NCI-H1092 (cell line): ENCODE data around the gene THAP7.

Experiments
- DNase-seq: peaks from one replicate; lab custom pipeline; 2025; lab: John Stamatoyannopoulos, UW

Gene THAP7

DNA sequence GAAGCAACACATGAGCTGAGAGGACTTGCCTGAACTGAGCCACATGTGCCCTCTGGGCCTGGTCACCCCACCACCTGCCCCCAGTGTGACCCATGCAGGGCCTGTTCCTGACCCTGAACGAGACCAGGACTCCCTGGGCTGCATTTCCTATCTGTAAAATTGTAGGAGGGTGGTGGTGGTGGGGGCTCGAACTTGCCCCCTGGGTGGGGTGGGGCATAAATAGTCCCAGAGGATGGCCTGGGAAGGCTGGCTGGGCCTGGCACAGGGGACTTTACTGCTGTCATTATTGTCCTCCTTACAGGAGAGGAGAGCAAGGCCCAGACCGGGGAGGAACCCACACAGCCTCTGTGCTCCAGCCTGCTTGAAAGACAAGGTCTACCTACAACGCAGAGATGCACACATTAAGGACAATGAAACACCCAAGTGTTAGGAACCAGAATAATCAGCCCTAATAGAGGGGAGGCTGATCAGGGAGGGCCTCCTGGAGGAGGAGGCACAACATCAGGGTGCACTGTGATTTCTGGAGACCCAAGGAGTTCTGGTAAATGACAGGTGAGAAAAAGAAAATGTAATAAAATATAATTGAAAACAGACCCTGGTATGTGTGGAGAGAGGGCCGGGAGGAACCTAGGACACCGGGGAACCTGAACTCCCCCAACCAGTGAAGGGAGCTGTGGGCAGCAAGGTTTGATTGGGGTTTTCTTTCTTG is 37.7 kb downstream of the THAP7 start:
- DNase-seq = no peak

GRCh38 chr22:20963201-20964052 is 38.5 kb downstream of the THAP7 start:
- no peak for DNase-seq

GRCh38 chr22:20962491-20962945 is 39.4 kb downstream of the THAP7 start:
- DNase-seq = no peak

DNA sequence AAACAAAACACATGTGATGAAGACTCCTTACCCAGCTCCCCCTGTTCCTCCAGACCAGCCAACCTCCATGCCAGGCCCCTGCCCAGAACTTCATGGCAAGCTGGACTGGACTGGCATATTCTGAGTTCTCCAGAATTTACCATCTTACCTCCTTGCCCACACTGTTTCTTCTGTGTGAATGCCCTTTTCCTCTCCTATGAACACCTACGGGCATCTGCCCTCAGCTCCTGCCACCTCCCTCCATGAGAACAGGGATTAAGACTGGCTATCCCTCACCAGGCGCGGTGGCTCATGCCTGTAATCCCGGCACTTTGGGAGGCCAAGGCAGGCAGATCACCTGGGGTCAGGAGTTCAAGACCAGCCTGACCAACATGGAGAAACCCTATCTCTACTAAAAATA is 41.3 kb downstream of the THAP7 start:
- no peak for DNase-seq

DNA sequence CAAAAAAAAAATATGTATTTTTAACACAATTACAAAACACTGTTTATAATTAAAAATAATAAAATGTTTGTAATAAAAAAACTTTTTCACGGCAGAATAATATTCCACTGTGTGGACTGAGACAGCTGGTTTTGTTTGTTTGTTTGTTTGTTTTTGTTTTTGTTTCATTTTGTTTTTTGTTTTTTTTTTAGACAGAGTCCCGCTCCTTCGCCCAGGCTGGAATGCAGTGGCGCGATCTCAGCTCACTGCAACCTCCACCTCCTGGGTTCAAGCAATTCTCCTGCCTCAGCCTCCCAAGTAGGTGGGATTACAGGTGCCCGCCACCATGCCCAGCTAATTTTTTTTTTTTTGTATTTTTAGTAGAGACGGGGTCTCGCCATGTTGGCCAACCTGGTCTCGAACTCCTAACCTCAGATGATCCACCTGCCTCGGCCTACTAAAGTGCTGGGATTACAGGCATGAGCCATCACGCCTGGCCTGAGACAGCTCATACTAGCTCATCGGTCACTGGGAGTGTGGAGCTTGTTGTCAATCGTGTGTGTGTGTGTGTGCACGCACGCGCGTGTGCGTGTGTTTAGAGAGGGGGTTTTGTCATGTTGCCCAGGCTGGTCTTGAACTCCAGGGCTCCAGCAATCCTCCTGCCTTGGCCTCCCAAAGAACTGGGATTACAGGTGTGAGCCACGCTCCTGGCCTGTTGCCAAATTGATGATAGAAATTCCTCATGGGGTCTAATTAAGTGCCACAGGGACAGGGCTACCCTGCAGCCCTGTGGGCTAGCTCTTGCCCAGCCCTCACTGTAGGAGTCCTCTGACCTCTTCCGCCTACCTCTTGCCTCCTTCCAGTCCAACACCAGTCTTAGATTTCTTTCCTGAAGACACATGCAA is 42.1 kb downstream of the THAP7 start:
- no peak for DNase-seq

- no peak for DNase-seq
Measured at GRCh38 chr22:20957683-20958431, 44.1 kb downstream of the THAP7 start.

- DNase-seq = no peak
Measured at GRCh38 chr22:20957102-20957682, 44.7 kb downstream of the THAP7 start.

GRCh38 chr22:20956258-20957101 is 45.4 kb downstream of the THAP7 start:
- DNase-seq = no peak

GRCh38 chr22:20955548-20955947 is 46.4 kb downstream of the THAP7 start:
- no peak for DNase-seq

GRCh38 chr22:20953668-20954500 is 48.0 kb downstream of the THAP7 start:
- DNase-seq = no peak

- DNase-seq = no peak
Measured at GRCh38 chr22:20953342-20953608, 48.6 kb downstream of the THAP7 start.

DNA sequence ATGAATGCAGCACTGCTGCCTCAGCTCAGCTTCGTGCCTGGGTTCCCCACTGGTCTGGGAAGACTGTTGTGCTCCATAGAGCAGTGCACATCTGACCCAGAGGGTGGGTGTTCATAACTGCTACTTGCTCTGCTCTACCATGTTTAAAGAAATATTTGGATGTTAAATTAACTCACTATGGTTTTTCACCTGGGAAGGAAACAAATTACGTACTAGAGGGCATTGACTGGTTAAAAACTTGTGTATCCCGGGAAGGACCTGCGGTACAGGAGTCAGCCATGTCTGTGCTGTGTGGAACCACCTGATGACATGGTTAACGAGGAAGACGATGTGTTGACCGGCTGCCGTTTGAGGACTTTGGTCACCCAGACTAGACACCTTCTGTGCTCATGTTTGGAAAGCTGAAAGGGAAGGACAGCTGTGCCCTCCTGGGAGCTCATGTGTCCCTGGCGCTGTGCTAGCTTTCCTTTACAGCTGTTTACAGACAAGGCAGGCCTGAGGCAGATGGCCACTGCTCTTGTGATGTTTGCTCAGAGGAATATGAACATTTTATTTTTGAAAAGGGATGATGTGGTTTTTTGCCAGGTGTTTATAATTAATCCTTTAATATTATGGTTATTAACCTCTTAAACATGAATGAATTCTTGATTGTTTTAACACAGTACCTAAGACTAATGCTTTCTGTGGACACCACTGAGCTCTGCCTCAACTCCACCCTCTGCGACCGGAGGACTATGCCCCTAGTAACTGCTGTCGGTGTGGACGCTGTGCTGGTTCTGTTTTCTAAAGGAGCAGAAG is 49.2 kb downstream of the THAP7 start:
- no peak for DNase-seq

DNA sequence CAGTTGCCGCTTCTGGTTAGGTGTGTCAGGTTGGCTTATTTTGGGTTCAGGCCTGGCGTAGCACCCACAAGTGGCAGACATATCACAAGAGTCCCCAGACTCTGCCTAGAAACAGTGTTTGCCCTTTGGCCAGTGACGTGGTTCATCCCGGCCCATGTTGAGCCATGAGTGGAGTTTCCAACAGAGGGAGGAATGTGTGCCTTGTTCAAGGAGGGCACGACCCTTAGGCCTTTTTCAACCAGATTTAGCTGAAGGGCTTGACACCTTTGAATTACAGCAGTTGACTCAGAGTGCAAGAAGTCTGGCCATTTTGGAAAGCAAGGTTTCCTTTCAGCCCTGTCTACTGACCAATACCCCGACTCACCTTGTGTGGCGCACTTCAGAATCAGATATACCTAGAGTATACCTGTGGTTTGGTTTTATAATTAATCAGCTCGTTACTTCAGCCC is 50.0 kb downstream of the THAP7 start:
- no peak for DNase-seq

DNA sequence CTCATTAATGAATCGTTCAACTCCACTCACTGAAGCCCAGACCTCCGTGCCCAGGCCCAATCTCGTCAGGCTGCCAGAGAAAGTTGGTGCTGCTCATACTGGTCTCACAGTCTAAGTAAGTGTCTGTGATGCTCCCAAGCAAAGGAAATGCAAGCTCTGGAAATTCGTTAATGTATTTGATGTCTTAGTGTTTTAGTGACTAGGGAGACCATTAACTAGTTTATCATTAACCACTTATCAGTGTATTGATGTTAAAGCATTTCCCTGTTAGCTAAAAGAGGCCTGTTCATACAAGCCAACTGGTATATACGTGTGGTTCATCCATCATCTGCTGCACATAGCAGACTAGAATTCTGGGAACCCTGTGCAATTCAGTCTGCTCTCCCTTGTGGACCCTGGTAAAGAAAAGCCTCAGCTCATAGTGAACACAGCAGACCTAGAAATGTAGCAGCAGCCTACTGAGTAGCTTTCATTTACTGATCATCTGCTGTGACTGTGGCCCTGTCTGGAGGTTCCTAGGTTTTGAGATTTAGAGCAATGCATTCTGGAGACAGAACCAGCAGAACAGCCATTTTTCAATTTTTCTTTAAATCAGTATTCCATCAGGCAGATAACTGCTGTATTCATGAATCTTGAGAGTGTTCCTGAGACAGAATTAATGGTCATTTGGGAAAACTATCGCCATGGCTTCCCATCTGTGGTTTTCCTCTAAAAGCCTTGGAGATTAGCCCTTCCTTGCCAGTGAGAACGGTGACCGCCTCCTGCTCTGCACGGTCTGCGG is 50.6 kb downstream of the THAP7 start:
- DNase-seq = no peak

DNA sequence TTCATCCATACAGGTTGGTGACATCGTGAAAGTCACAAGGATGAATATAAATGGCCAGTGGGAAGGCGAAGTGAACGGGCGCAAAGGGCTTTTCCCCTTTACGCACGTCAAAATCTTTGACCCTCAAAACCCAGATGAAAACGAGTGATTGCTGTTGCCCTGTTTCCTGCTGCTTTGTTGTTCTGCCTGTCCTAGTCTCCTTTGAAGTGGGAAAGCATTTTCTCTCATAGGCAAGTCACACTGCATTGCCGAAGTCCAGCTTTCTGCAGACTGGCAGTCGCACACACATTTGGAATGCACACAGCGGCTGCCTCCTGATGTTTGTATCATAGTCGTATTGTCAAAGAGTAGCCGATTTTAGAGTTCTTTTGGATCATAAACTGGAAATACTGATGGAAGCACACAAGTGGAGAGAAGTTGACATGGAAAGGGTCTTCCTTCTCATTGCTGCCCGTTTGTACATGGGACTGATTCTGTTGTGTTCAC is 52.2 kb downstream of the THAP7 start:
- DNase-seq = no peak
